Stimulated activated naive B cell treated with anti-CD40 and anti-IgM and Interleukin-4, amounts not matched to agents 10 μg/mL and 1 μg/mL and 100 μg/mL, for 72 hours (primary cell): ENCODE results near the gene PPOX.

Experiments
- ATAC-seq, 2 donors: fragments of 150-1000 bp; cut with Tn5 transposase; replicated peaks; 2 replicates each; pipeline ENCODE4 v1.10.0; 2021; ENCODE audit warnings: moderate library complexity in 1 of 2
- DNase-seq: peaks from one replicate; pipeline ENCODE4 v3.0.0; 2021
- H3K27ac Mint-ChIP-seq: one replicate; pipeline ENCODE4 v1.8.0; 2022; ENCODE audit warnings: mild to moderate bottlenecking, mixed read lengths
- H3K27me3 Mint-ChIP-seq, 2 donors: one replicate each; pipeline ENCODE4 v1.8.0; 2022; ENCODE audit warnings: mixed read lengths in 2 of 2
- H3K36me3 Mint-ChIP-seq, 2 donors: one replicate each; pipeline ENCODE4 v1.8.0; 2022; ENCODE audit warnings: mixed read lengths in 2 of 2, mild to moderate bottlenecking in 1 of 2
- H3K4me1 Mint-ChIP-seq, 2 donors: one replicate each; pipeline ENCODE4 v1.8.0; 2022; ENCODE audit warnings: mixed read lengths in 2 of 2, mild to moderate bottlenecking in 1 of 2
- H3K4me3 Mint-ChIP-seq, 2 donors: one replicate each; pipeline ENCODE4 v1.8.0; 2022; ENCODE audit warnings: mild to moderate bottlenecking in 2 of 2, mixed read lengths in 2 of 2, moderate library complexity in 1 of 2
- H3K9me3 Mint-ChIP-seq, 2 donors: one replicate each; pipeline ENCODE4 v1.8.0; 2022; ENCODE audit warnings: mixed read lengths in 2 of 2, mild to moderate bottlenecking in 1 of 2

The PPOX gene

GRCh38 chr1:161192476-161193465 is 26.5 kb downstream of the PPOX start:
- no peaks in the 10 kb centered on the region for H3K36me3 Mint-ChIP-seq
- H3K4me3 Mint-ChIP-seq = no peak overlapping the region
- H3K9me3 Mint-ChIP-seq = no peaks in the 10 kb centered on the region
- H3K27ac Mint-ChIP-seq = peak overlapping the region; percentile 16
- peak; percentile 51 for DNase-seq
- peak; percentile 85 to 86 for ATAC-seq
- H3K4me1 Mint-ChIP-seq = peaks cover 40 to 64% of the 10 kb centered on the region in 2 donors
- no peaks in the 10 kb centered on the region for H3K27me3 Mint-ChIP-seq

- no peak overlapping the region for H3K4me3 Mint-ChIP-seq
- H3K4me1 Mint-ChIP-seq = peaks cover 38 to 57% of the 10 kb centered on the region in 2 donors
- no peaks in the 10 kb centered on the region for H3K27me3 Mint-ChIP-seq
- no peak for ATAC-seq
- no peak for DNase-seq
- H3K9me3 Mint-ChIP-seq = no peaks in the 10 kb centered on the region
- H3K36me3 Mint-ChIP-seq = no peaks in the 10 kb centered on the region
- H3K27ac Mint-ChIP-seq = peak overlapping the region; percentile 25
Measured at GRCh38 chr1:161193561-161194235, 27.5 kb downstream of the PPOX start.

- Mint-ChIP-seq H3K9me3 (no peaks in the 10 kb centered on the region), H3K4me3 (no peak overlapping the region), H3K27me3 (no peaks in the 10 kb centered on the region), H3K36me3 (no peaks in the 10 kb centered on the region), H3K27ac (peak overlapping the region; percentile 38), H3K4me1 (peaks cover 40 to 50% of the 10 kb centered on the region in 2 donors)
- ATAC-seq (peak; percentile 84 to 85), DNase-seq (no peak)
Measured at GRCh38 chr1:161195171-161195570, 28.9 kb downstream of the PPOX start.

GRCh38 chr1:161196111-161196510 is 29.9 kb downstream of the PPOX start:
- no peaks in the 10 kb centered on the region for H3K36me3 Mint-ChIP-seq
- peaks cover 44 to 58% of the 10 kb centered on the region in 2 donors for H3K4me1 Mint-ChIP-seq
- DNase-seq = no peak
- no peak for ATAC-seq
- no peaks in the 10 kb centered on the region for H3K27me3 Mint-ChIP-seq
- H3K27ac Mint-ChIP-seq = no peak overlapping the region
- H3K4me3 Mint-ChIP-seq = no peak overlapping the region
- H3K9me3 Mint-ChIP-seq = no peaks in the 10 kb centered on the region

GRCh38 chr1:161196521-161197451 is 30.6 kb downstream of the PPOX start:
- Mint-ChIP-seq H3K27me3 (no peaks in the 10 kb centered on the region), H3K4me3 (peak overlapping the region in 1 of 2 donors; percentile 4), H3K4me1 (peaks cover 46 to 60% of the 10 kb centered on the region in 2 donors), H3K9me3 (no peaks in the 10 kb centered on the region), H3K36me3 (no peaks in the 10 kb centered on the region), H3K27ac (peak overlapping the region; percentile 63)
- DNase-seq = no peak
- ATAC-seq = no peak

GRCh38 chr1:161197560-161198193 is 31.5 kb downstream of the PPOX start:
- H3K4me1 Mint-ChIP-seq = peaks cover 40 to 53% of the 10 kb centered on the region in 2 donors
- ATAC-seq (no peak), DNase-seq (no peak)
- no peaks in the 10 kb centered on the region for H3K27me3 Mint-ChIP-seq
- H3K4me3 Mint-ChIP-seq = no peak overlapping the region
- H3K36me3 Mint-ChIP-seq = peaks cover 0 to 2% of the 10 kb centered on the region in 2 donors
- H3K9me3 Mint-ChIP-seq = no peaks in the 10 kb centered on the region
- peak overlapping the region; percentile 63 for H3K27ac Mint-ChIP-seq

GRCh38 chr1:161198194-161198896 is 32.1 kb downstream of the PPOX start:
- Mint-ChIP-seq H3K27me3 (no peaks in the 10 kb centered on the region), H3K4me1 (peaks cover 38 to 48% of the 10 kb centered on the region in 2 donors), H3K27ac (peak overlapping the region; percentile 51), H3K4me3 (no peak overlapping the region), H3K9me3 (no peaks in the 10 kb centered on the region), H3K36me3 (peaks cover 0 to 2% of the 10 kb centered on the region in 2 donors)
- ATAC-seq = no peak
- DNase-seq = no peak

GRCh38 chr1:161198897-161199431 is 32.7 kb downstream of the PPOX start, which contains the start of gene ADAMTS4:
ADAMTS4 (minus strand) TSS chr1:161199054; CDS start chr1:161198627, 427 bp downstream.
- Mint-ChIP-seq H3K9me3 (no peaks in the 10 kb centered on the region), H3K27ac (peak within 1 kb of the TSS; percentile 51), H3K4me3 (no peak within 1 kb of the TSS), H3K4me1 (peaks cover 36 to 48% of the 10 kb centered on the region in 2 donors), H3K27me3 (no peaks in the 10 kb centered on the region), H3K36me3 (peaks cover 4% of the 10 kb centered on the region in 2 donors)
- no peak for ATAC-seq
- DNase-seq = no peak

GRCh38 chr1:161199506-161200139 is 33.4 kb downstream of the PPOX start:
- Mint-ChIP-seq H3K27ac (no peak overlapping the region), H3K36me3 (peaks cover 10 to 11% of the 10 kb centered on the region in 2 donors), H3K4me1 (peaks cover 37 to 45% of the 10 kb centered on the region in 2 donors), H3K27me3 (no peaks in the 10 kb centered on the region), H3K9me3 (no peaks in the 10 kb centered on the region), H3K4me3 (no peak overlapping the region)
- no peak for DNase-seq
- no peak for ATAC-seq

GRCh38 chr1:161200421-161200991 is 34.3 kb downstream of the PPOX start:
- ATAC-seq (no peak), DNase-seq (no peak)
- no peak overlapping the region for H3K4me3 Mint-ChIP-seq
- no peaks in the 10 kb centered on the region for H3K27me3 Mint-ChIP-seq
- H3K36me3 Mint-ChIP-seq = peaks cover 10 to 17% of the 10 kb centered on the region in 2 donors
- peaks cover 31 to 36% of the 10 kb centered on the region in 2 donors for H3K4me1 Mint-ChIP-seq
- H3K27ac Mint-ChIP-seq = peak overlapping the region; percentile 52
- H3K9me3 Mint-ChIP-seq = no peaks in the 10 kb centered on the region

- Mint-ChIP-seq H3K9me3 (no peaks in the 10 kb centered on the region), H3K4me1 (peaks cover 26 to 31% of the 10 kb centered on the region in 2 donors), H3K27me3 (no peaks in the 10 kb centered on the region), H3K4me3 (peak overlapping the region; percentile 92 to 94), H3K27ac (peak overlapping the region; percentile 97), H3K36me3 (peaks cover 13 to 21% of the 10 kb centered on the region in 2 donors)
- ATAC-seq (no peak), DNase-seq (no peak)
Measured at GRCh38 chr1:161200992-161201835, 35.0 kb downstream of the PPOX start.
